ENCODE data around the gene SULT1A3. TPM values are rescaled to one million over a fixed set of nuclear protein-coding genes. Genes with fewer than 3 reads are reported as not detected.
"Not testable (repeated sequence)": the region's sequence is repeated elsewhere in the genome, so short reads cannot be mapped to it uniquely, and the experiment has no call there.

The SULT1A3 gene
- total RNA-seq (2014; rRNA removed; shearing (Covaris generic)) = 7.5 and 14.0 TPM in 2 replicates

- DNase-seq (ENCODE audit: low spot score) = not testable (repeated sequence)
These were observed at the start of gene SULT1A3 for GRCh38 chr16:30199049-30199448. Gene SULT1A3, plus strand, starts transcription at chr16:30199255. Its CDS starts 1,474 bp downstream, at chr16:30200729.

DNA sequence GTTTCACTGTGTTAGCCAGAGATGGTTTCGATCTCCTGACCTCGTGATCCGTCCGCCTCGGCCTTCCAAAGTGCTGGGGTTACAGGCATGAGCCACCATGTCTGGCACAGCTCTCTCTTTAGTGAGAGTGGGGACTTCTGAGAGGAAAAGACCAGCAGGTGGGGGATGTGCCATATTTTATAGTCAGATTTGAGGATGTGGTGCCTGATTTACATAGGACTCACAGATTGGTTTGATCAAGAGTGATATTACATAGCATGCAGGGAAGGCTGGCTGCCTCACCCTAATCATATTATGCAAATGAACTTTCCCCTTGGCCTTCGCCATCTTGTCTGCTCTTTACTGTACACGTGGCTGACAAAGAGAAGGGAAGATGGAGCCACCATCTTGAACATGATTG lies 48.0 kb upstream of the SULT1A3 start:
- no peak for DNase-seq (ENCODE audit: low spot score)

DNA sequence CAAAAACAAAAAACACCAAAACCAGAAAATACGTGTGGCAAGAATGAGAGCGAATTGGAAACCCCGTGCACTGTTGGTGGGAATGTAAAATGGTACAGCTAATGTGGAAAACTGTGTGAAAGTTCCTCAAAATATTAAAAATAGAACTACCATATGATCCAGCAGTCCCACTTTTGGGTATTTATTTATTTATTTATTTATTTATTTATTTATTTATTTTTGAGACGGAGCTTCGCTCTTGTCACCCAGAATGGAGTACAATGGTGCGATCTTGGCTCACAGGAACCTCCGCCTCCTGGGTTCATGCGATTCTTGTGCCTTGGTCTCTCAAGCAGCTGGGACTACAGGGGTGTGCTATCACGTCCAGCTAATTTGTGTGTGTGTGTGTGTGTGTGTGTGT lies 46.5 kb upstream of the SULT1A3 start:
- no peak for DNase-seq (ENCODE audit: low spot score)

DNA sequence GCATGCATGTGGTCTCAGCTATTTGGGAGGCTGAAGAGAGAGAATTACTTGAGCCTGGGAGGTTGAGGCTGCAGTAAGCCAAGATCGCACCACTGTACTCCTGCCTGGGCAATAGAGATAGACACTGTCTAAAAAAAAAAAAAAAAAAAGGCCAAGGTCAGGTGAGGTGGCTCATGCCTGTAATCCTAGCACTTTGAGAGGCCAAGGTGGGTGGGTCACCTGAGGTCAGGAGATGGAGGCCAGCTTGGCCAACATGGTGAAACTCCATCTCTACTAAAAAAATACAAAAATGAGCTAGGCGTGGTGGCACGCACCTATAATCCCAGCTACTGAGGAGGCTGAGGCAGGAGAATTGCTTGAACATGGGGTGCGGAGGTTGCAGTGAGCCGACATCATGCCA lies 43.9 kb upstream of the SULT1A3 start:
- DNase-seq (ENCODE audit: low spot score) = no peak

GRCh38 chr16:30157214-30157613 lies 41.8 kb upstream of the SULT1A3 start:
- no peak for DNase-seq (ENCODE audit: low spot score)

DNA sequence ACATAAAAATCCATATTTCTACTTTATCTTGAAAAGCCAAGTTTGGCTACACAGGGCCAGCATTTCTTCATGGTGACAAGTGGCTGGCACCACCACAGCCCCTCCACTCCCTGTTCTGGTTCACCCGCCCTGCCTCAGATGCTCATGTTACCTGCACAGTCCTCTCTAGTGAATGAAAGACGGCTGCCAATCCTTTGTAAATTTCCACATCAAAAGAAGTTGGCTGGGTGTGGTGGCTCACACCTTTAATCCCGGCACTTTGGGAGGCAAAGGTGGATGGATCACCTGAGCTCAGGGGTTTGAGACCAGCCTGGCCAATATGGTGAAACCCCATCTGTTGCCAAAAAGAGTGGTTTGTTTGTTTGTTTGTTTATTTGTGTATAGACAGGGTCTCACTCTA lies 35.5 kb upstream of the SULT1A3 start:
- no peak for DNase-seq (ENCODE audit: low spot score)

- DNase-seq (ENCODE audit: low spot score) = no peak
These were observed 32.7 kb upstream of the SULT1A3 start for GRCh38 chr16:30166202-30166902.

DNA sequence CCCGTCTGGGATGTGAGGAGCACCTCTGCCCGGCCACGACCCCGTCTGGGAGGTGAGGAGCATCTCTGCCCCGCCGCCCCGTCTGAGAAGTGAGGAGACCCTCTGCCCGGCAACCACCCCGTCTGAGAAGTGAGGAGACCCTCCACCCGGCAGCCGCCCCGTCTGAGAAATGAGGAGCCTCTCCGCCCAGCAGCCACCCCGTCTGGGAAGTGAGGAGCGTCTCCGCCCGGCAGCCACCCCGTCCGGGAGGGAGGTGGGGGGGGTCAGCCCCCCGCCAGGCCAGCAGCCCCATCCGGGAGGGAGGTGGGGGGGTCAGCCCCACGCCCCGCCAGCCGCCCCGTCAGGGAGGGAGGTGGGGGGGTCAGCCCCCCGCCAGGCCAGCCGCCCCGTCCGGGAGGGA lies 30.3 kb upstream of the SULT1A3 start:
- DNase-seq (ENCODE audit: low spot score) = not testable (repeated sequence)

GRCh38 chr16:30169416-30169815 lies 29.6 kb upstream of the SULT1A3 start:
- DNase-seq (ENCODE audit: low spot score) = not testable (repeated sequence)

DNA sequence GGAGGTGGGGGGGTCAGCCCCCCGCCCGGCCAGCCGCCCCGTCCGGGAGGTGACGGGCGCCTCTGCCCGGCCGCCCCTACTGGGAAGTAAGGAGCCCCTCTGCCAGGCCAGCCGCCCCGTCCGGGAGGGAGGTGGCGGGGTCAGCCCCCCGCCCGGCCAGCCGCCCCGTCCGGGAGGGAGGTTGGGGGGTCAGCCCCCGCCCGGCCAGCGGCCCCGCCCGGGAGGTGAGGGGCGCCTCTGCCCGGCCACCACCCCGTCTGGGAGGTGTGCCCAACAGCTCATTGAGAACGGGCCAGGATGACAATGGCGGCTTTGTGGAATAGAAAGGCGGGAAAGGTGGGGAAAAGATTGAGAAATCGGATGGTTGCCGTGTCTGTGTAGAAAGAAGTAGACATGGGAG lies 28.9 kb upstream of the SULT1A3 start:
- not testable (repeated sequence) for DNase-seq (ENCODE audit: low spot score)

DNA sequence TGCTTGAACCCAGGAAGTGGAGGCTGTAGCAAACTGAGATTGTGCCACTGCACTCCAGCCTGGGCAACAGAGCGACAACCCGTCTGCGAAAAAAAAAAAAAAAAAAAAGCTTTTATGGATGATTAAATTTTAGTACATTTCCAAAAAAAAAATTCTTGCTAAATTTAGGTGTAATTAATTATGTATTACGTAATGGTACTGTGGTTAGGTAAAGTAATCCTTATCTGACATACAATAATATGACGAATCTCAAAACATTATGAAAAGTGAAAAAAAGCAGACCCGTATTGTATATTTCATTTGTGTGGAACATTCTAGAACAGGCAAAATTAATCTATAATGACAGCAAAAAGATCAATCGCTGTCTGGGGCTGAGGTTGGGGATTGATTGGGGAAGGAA lies 26.0 kb upstream of the SULT1A3 start:
- DNase-seq (ENCODE audit: low spot score) = no peak

GRCh38 chr16:30176876-30177275 lies 22.2 kb upstream of the SULT1A3 start:
- DNase-seq (ENCODE audit: low spot score) = not testable (repeated sequence)

- DNase-seq (ENCODE audit: low spot score) = no peak
These were observed 19.9 kb upstream of the SULT1A3 start for GRCh38 chr16:30179195-30179594.

DNA sequence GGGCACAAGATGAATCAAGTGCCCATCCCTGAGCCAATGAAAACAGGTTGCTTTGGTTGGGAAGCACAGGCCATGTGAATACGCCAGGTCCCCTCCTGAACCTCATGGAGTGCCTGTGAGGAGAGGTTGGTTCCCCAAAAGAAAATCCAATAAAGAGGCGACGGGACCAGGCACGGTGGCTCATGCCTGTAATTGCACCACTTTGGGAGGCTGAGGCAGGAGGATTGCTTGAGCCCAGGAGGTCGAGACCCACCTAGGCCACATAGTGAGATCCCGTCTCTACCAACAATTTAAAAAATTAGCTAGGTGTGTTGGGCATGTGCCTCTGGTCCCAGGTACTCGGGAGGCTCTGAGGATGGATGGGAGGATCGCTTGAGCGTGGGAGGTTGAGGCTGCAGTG lies 19.1 kb upstream of the SULT1A3 start:
- DNase-seq (ENCODE audit: low spot score) = no peak

- no peak for DNase-seq (ENCODE audit: low spot score)
These were observed 18.3 kb upstream of the SULT1A3 start for GRCh38 chr16:30180741-30181140.

GRCh38 chr16:30183233-30184095 lies 15.6 kb upstream of the SULT1A3 start, which contains the start of gene CORO1A:
Gene CORO1A, plus strand, starts transcription at chr16:30183602. Its CDS starts 1,608 bp downstream, at chr16:30185210.
- DNase-seq (ENCODE audit: low spot score) = peak; percentile 80

GRCh38 chr16:30184096-30184890 lies 14.8 kb upstream of the SULT1A3 start:
- DNase-seq (ENCODE audit: low spot score) = peak; percentile 14

DNA sequence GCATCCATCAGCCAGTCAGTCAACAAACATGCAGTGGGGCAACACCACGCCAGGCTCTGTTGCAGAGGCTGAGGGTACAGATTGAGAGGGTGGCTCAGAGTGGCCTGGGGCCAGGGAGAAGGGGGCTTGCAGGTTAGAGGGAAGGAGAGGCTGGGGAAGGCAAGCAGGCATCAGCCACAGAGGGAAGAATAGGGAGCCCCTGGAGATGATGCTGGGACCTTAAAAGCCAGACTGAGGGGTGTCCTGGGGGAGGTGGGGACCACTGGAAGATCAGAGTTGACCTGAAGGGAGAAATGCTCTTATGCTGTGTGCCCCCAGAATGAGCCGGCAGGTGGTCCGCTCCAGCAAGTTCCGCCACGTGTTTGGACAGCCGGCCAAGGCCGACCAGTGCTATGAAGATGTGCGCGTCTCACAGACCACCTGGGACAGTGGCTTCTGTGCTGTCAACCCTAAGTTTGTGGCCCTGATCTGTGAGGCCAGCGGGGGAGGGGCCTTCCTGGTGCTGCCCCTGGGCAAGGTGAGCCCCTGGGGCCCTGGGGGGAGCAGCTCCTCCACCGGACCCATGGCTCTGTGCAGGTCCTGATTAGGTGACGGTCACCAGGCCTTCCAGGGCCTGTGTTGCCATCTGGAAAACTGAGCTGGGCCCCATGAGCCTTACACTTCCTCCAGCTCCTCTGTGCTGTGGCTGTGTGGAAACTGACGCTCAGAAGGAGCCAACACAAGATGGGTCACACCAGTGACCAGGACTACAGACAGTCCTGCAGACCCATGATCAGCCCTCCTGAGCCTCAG lies 14.0 kb upstream of the SULT1A3 start:
- DNase-seq (ENCODE audit: low spot score) = no peak

DNA sequence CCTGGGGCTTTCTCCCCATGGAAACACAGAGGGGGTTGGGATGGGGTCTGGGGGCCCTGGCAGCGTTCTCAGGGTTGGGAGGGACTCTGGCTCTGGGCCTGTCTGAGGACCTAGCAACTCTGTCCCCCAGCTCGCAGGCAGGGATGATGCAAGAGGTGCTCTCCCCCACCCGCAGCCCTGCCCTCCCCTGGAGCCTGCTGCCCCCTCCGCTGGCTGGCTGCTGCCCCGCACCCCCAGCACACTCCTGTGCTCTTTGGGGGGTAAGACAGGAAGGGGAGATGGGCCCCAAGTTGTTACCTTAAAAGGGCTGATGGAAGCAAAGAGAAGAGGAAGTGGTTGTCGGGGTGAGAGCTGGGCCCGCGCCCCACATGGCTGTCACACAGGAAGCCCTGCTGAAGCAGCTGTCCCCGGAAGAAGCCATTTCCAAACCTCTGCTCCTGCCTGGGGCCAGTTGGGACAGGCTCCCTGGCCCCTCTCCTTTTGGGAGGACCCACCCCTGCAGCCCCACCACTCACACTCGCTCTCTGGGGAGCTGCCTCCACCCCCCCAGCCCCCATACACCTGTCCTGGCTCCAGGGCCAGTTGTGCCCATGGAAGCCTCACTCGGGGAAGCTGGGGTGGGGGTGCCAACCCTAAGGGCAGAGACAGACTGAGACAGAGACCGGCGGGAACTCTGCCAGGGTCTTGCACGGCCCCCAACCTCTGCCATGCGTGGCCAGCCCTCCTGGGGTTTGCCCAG lies 13.2 kb upstream of the SULT1A3 start:
- no peak for DNase-seq (ENCODE audit: low spot score)

DNA sequence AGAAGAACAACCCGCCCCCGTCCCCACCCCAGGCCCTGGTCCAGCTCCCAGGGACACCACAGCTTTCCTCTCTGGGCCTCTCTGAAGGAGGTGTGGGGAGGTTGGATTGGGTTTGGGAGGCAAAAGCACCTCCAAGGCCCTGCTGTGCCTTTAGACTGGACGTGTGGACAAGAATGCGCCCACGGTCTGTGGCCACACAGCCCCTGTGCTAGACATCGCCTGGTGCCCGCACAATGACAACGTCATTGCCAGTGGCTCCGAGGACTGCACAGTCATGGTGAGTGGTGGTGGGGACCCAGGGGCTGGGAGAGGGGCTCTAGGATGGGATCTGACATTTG lies 12.6 kb upstream of the SULT1A3 start:
- DNase-seq (ENCODE audit: low spot score) = no peak

All from HT-29 (cell line).